GM21723 (cell line): ENCODE measurements around the gene PGLYRP4.

ENCODE experiments used
- ATAC-seq: cut with Tn5 transposase; IDR thresholded peaks from one replicate; pipeline ENCODE4 v1.9.1; 2021; ENCODE audit warnings: mild to moderate bottlenecking, moderate library complexity; ENCODE audit not compliant: unreplicated experiment

PGLYRP4 gene

GRCh38 chr1:153348511-153349362 lies at the start of gene PGLYRP4:
Gene PGLYRP4 (minus strand): TSS chr1:153348841. CDS start chr1:153347932, 909 bp downstream.
- no peak for ATAC-seq

GRCh38 chr1:153397924-153398651 lies 49.4 kb upstream of the PGLYRP4 start:
- no peak for ATAC-seq

- no peak for ATAC-seq
Observed at GRCh38 chr1:153397051-153397923, 48.6 kb upstream of the PGLYRP4 start.

- ATAC-seq: no peak
Observed at GRCh38 chr1:153396461-153396860, 47.8 kb upstream of the PGLYRP4 start.

GRCh38 chr1:153395776-153396175 lies 47.1 kb upstream of the PGLYRP4 start:
- no peak for ATAC-seq

- ATAC-seq: no peak
Observed at GRCh38 chr1:153395136-153395685, 46.6 kb upstream of the PGLYRP4 start.

GRCh38 chr1:153394391-153394790 lies 45.8 kb upstream of the PGLYRP4 start:
- ATAC-seq: no peak

GRCh38 chr1:153393926-153394325 lies 45.3 kb upstream of the PGLYRP4 start:
- ATAC-seq: no peak

- no peak for ATAC-seq
Observed at GRCh38 chr1:153392822-153393221, 44.2 kb upstream of the PGLYRP4 start.

GRCh38 chr1:153392258-153392657 lies 43.6 kb upstream of the PGLYRP4 start:
- no peak for ATAC-seq

- no peak for ATAC-seq
Observed at GRCh38 chr1:153390938-153391710, 42.5 kb upstream of the PGLYRP4 start, which contains the start of gene S100A8. Gene S100A8 (minus strand): TSS chr1:153391073. CDS start chr1:153390535, 538 bp downstream.

- ATAC-seq: no peak
Observed at GRCh38 chr1:153389973-153390879, 41.6 kb upstream of the PGLYRP4 start.

- no peak for ATAC-seq
Observed at GRCh38 chr1:153389401-153389800, 40.8 kb upstream of the PGLYRP4 start.

GRCh38 chr1:153387785-153388184 lies 39.1 kb upstream of the PGLYRP4 start:
- no peak for ATAC-seq

GRCh38 chr1:153387001-153387400 lies 38.4 kb upstream of the PGLYRP4 start:
- no peak for ATAC-seq

GRCh38 chr1:153386500-153386901 lies 37.9 kb upstream of the PGLYRP4 start:
- no peak for ATAC-seq

GRCh38 chr1:153384958-153385580 lies 36.4 kb upstream of the PGLYRP4 start:
- ATAC-seq: no peak

- no peak for ATAC-seq
Observed at GRCh38 chr1:153380711-153381110, 32.1 kb upstream of the PGLYRP4 start.
